GM21381 (cell line): ENCODE data around the gene ALKBH2.

Experiments
- ATAC-seq: cut with Tn5 transposase; IDR thresholded peaks from one replicate; pipeline ENCODE4 v1.9.1; 2021; ENCODE audit warnings: mild to moderate bottlenecking, moderate library complexity; ENCODE audit not compliant: unreplicated experiment

Gene ALKBH2

GRCh38 chr12:109093022-109093918 is at the start of gene ALKBH2:
Gene ALKBH2, minus strand, starts transcription at chr12:109093472. Its CDS starts 686 bp downstream, at chr12:109092786.
- ATAC-seq, result peak; percentile 68

GRCh38 chr12:109140560-109140959 is 47.3 kb upstream of the ALKBH2 start:
- no peak for ATAC-seq

GRCh38 chr12:109139791-109140190 is 46.5 kb upstream of the ALKBH2 start:
- ATAC-seq, result no peak

GRCh38 chr12:109139360-109139759 is 46.1 kb upstream of the ALKBH2 start:
- no peak for ATAC-seq

GRCh38 chr12:109137055-109137454 is 43.8 kb upstream of the ALKBH2 start:
- ATAC-seq, result no peak

GRCh38 chr12:109134186-109134917 is 41.1 kb upstream of the ALKBH2 start:
- ATAC-seq, result no peak

- ATAC-seq, result no peak
Observed at GRCh38 chr12:109131154-109132050, 38.1 kb upstream of the ALKBH2 start.

GRCh38 chr12:109130297-109131153 is 37.3 kb upstream of the ALKBH2 start:
- no peak for ATAC-seq

- no peak for ATAC-seq
Observed at GRCh38 chr12:109127533-109128242, 34.4 kb upstream of the ALKBH2 start.

GRCh38 chr12:109126784-109127183 is 33.5 kb upstream of the ALKBH2 start:
- ATAC-seq, result no peak

GRCh38 chr12:109125791-109126190 is 32.5 kb upstream of the ALKBH2 start:
- ATAC-seq, result no peak

GRCh38 chr12:109124878-109125648 is 31.8 kb upstream of the ALKBH2 start:
- no peak for ATAC-seq

GRCh38 chr12:109121346-109121880 is 28.1 kb upstream of the ALKBH2 start:
- ATAC-seq, result no peak

- ATAC-seq, result no peak
Observed at GRCh38 chr12:109120557-109120956, 27.3 kb upstream of the ALKBH2 start.

GRCh38 chr12:109120095-109120494 is 26.8 kb upstream of the ALKBH2 start:
- no peak for ATAC-seq

GRCh38 chr12:109116611-109116949 is 23.3 kb upstream of the ALKBH2 start:
- ATAC-seq, result no peak

GRCh38 chr12:109115758-109116610 is 22.7 kb upstream of the ALKBH2 start, which contains the start of gene ACACB:
Gene ACACB, plus strand, starts transcription at chr12:109116587. Its CDS starts 22,819 bp downstream, at chr12:109139406.
- ATAC-seq, result no peak

GRCh38 chr12:109115404-109115757 is 22.1 kb upstream of the ALKBH2 start:
- ATAC-seq, result no peak
